Transverse colon (tissue), 4 donors: Measurements from ENCODE around the gene CACNA1E.

Source experiments
- EP300 ChIP-seq: sonication (generic); formaldehyde crosslinking; IDR thresholded peaks from one replicate; pipeline ENCODE4 v1.6.1; 2017; ENCODE audit warnings: antibody characterized with exemption, low read depth
- POLR2A ChIP-seq: fragments of 450-650 bp; IDR thresholded peaks from one replicate; pipeline ENCODE4 v1.6.1; 2016; ENCODE audit warnings: antibody characterized with exemption, mild to moderate bottlenecking, moderate library complexity
- POLR2AphosphoS5 ChIP-seq, 3 donors: sonication (generic); formaldehyde crosslinking; IDR thresholded peaks; one replicate each; pipeline ENCODE4 v1.6.1; 2016; ENCODE audit warnings: antibody characterized with exemption in 3 of 3
- TF ChIP-seq, protein P1 (sequence below), 5 experiments: fragments of 200-600 bp in 3 of 5; fragments of 450-650 bp in 2 of 5; sonication (generic) in 3 of 5; IDR thresholded peaks; 1 replicate in 2 of 5; 2 replicates in 3 of 5; pipeline ENCODE4 v1.5.1; 2016 to 2017; ENCODE audit warnings: antibody characterized with exemption in 5 of 5, inconsistent platforms in 3 of 5, mild to moderate bottlenecking in 2 of 5, moderate library complexity in 1 of 5

DNA sequence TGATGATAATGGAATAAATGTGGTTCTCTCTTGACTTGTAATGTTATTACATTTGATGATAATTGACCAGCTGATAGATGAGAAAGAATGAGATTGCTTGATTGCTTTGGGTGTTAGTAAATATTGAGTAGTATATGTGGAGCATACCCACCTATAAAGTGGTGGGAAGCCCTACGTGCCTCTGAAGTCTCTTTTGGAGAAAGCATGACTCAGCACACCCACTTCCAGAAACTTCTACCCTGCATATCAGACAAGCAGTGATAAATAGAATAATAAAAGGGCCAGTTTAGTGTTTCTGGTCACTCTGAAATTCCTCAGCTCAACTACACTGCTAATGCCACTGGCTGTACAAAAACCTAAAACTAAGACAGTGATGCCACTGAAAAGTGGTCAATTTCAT lies 289.4 kb downstream of the CACNA1E start:
- no peak for TF ChIP-seq POLR2A
- TF ChIP-seq, protein P1, sequence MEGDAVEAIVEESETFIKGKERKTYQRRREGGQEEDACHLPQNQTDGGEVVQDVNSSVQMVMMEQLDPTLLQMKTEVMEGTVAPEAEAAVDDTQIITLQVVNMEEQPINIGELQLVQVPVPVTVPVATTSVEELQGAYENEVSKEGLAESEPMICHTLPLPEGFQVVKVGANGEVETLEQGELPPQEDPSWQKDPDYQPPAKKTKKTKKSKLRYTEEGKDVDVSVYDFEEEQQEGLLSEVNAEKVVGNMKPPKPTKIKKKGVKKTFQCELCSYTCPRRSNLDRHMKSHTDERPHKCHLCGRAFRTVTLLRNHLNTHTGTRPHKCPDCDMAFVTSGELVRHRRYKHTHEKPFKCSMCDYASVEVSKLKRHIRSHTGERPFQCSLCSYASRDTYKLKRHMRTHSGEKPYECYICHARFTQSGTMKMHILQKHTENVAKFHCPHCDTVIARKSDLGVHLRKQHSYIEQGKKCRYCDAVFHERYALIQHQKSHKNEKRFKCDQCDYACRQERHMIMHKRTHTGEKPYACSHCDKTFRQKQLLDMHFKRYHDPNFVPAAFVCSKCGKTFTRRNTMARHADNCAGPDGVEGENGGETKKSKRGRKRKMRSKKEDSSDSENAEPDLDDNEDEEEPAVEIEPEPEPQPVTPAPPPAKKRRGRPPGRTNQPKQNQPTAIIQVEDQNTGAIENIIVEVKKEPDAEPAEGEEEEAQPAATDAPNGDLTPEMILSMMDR (IDR thresholded peaks at IDR 0.05), result no peak
- no peak for TF ChIP-seq POLR2AphosphoS5 (IDR thresholded peaks at IDR 0.05)
- TF ChIP-seq EP300, result no peak
